Kidney (tissue), 14 donors: Measurements from ENCODE around the gene EPM2AIP1. TPM values are rescaled to one million over a fixed set of nuclear protein-coding genes. Genes with fewer than 3 reads are reported as not detected.

Source experiments
- DNase-seq, 5 donors: peaks; one replicate each; pipeline ENCODE4 v3.0.0-alpha.2; 2013 to 2020
- FAIRE-seq: peaks from 2 replicates; lab custom pipeline; 2012; peaks lifted over from hg19 to GRCh38; lab: Jason Lieb, UNC
- H3K27ac ChIP-seq, 2 donors: one replicate each; pipeline ENCODE4 v1.7.0; 2013; ENCODE audit warnings: low read depth in 2 of 2, low read length in 2 of 2, inconsistent platforms in 1 of 2
- H3K27me3 ChIP-seq: one replicate; pipeline ENCODE4 v1.7.1; 2013; ENCODE audit warnings: low read length, inconsistent platforms; ENCODE audit not compliant: control insufficient read depth, insufficient read depth
- H3K36me3 ChIP-seq, 3 donors: one replicate each; pipeline versions ENCODE4 v1.7.0 to v1.7.1; 2013; ENCODE audit warnings: low read length in 3 of 3, control low read depth in 1 of 3, inconsistent platforms in 1 of 3; ENCODE audit not compliant: insufficient read depth in 3 of 3, control insufficient read depth in 2 of 3
- H3K4me1 ChIP-seq, 3 donors: one replicate each; pipeline versions ENCODE4 v1.7.0 to v1.7.1; 2013; ENCODE audit warnings: low read length in 3 of 3, inconsistent platforms in 1 of 3, low read depth in 1 of 3; ENCODE audit not compliant: control insufficient read depth in 2 of 3, insufficient read depth in 2 of 3
- H3K4me3 ChIP-seq, 3 donors: one replicate each; pipeline versions ENCODE4 v1.7.0 to v1.8.1; 2013; ENCODE audit warnings: low read length in 3 of 3, control low read depth in 1 of 3, inconsistent platforms in 1 of 3
- H3K9ac ChIP-seq, 3 donors: one replicate each; pipeline versions ENCODE4 v1.7.0 to v1.7.1; 2013; ENCODE audit warnings: low read length in 3 of 3, control low read depth in 1 of 3, inconsistent platforms in 1 of 3
- H3K9me3 ChIP-seq, 3 donors: one replicate each; pipeline versions ENCODE4 v1.7.0 to v1.7.1; 2013; ENCODE audit warnings: low read length in 3 of 3, control low read depth in 1 of 3, inconsistent platforms in 1 of 3; ENCODE audit not compliant: control insufficient read depth in 2 of 3, insufficient read depth in 1 of 3
- CTCF ChIP-seq: IDR thresholded peaks from 3 replicates; pipeline ENCODE4 v1.5.1; 2012; ENCODE audit warnings: mild to moderate bottlenecking, moderate library complexity, borderline replicate concordance; ENCODE audit not compliant: insufficient read depth; ENCODE audit errors: extremely low read depth
- intact Hi-C: fragments of 100-400 bp; cut with DNase I; formaldehyde crosslinking; loops from one replicate; pipeline ENCODE4 v1.11.1; 2022
- polyA plus RNA-seq: library from polyadenylated mRNA; stranded (reverse); fragments of 350-450 nt; fragmentation: Illumina TruSeq; extraction: RNeasy Lipid Tissue Mini Kit (QIAGEN cat#74804); gene quantifications from one replicate; pipeline ENCODE4 v1.2.3, GENCODE V29; 2014; ENCODE audit warnings: low read depth, low replicate concordance; ENCODE audit not compliant: insufficient read depth
- total RNA-seq: library from RNA; stranded (reverse); fragmentation: NEBNext Ultra II Directional; extraction: Animal tissue kit (Norgen Biotek cat#: 25700); gene quantifications from one replicate; pipeline ENCODE4 v1.2.1, GENCODE V29; 2021
- donor health status: control.
- donor health status: control.
- donor health status: control.
- donor health status: control.
- donor health status: control.
- donor health status: DM: yes; HTN: yes; CAD: no.
- donor health status: Normal renal cell carcinoma (clear cell type).

EPM2AIP1 gene
- total and polyA plus RNA-seq, 2 donors from 2014 or later: 7.4 to 26.5 TPM

DNA sequence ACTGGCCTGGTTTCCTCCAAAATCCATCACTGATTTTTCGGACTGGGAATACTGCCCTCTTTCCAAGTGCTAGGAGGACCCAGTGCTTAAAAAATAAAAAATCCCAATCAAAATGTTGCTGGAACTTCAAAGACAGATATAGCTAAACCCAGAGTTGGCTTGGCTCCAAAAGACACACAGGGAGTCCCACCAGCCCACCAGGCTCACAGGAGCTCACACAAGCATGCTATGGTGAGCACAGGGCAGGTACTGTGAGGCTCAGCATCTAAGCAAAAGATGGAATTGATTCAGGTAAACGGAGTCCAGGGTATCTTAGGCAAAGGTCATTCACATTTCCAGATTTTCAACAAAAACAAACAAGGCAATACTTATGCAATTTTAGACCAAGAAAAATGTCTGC lies 51.8 kb downstream of the EPM2AIP1 start:
- peaks cover 0 to 2% (median 0%) of the 10 kb centered on the region in 3 donors for H3K4me1 ChIP-seq
- no peak overlapping the region for H3K4me3 ChIP-seq
- H3K27ac ChIP-seq: no peak overlapping the region
- FAIRE-seq (no peak), DNase-seq (no peak)
- no peak for TF ChIP-seq CTCF
- intact Hi-C loops: no loop called here
- H3K36me3 ChIP-seq: no peaks in the 10 kb centered on the region
- H3K9me3 ChIP-seq: no peaks in the 10 kb centered on the region
- H3K9ac ChIP-seq: no peak overlapping the region
- no peaks in the 10 kb centered on the region for H3K27me3 ChIP-seq

GRCh38 chr3:36937492-36937891 lies 55.4 kb downstream of the EPM2AIP1 start:
- H3K4me3 ChIP-seq: no peak overlapping the region
- no peaks in the 10 kb centered on the region for H3K36me3 ChIP-seq
- FAIRE-seq (no peak), DNase-seq (no peak)
- H3K9ac ChIP-seq: no peak overlapping the region
- no peaks in the 10 kb centered on the region for H3K9me3 ChIP-seq
- intact Hi-C loops: no loop called here
- no peak for TF ChIP-seq CTCF
- no peak overlapping the region for H3K27ac ChIP-seq
- H3K4me1 ChIP-seq: no peaks in the 10 kb centered on the region
- H3K27me3 ChIP-seq: no peaks in the 10 kb centered on the region

Other genes with a start within 250 kb of the EPM2AIP1 start
- not detected for gene DCLK3, start 228.6 kb downstream of the EPM2AIP1 start, total RNA-seq
- not detected for gene DCLK3, start 228.6 kb downstream of the EPM2AIP1 start, polyA plus RNA-seq
- 21.4 TPM for gene TRANK1, start 48.1 kb downstream of the EPM2AIP1 start, total RNA-seq
- 1.2 TPM for gene TRANK1, start 48.1 kb downstream of the EPM2AIP1 start, polyA plus RNA-seq
- 29.2 TPM for gene MLH1, start 387 bp upstream of the EPM2AIP1 start, total RNA-seq
- gene MLH1, start 387 bp upstream of the EPM2AIP1 start, polyA plus RNA-seq: 22.9 TPM
- 61.4 TPM for gene LRRFIP2, start 181.5 kb upstream of the EPM2AIP1 start, total RNA-seq
- 26.1 TPM for gene LRRFIP2, start 181.5 kb upstream of the EPM2AIP1 start, polyA plus RNA-seq